Posterior vena cava (tissue), 2 donors: ENCODE measurements around the gene RFPL3. TPM values are rescaled to one million over a fixed set of nuclear protein-coding genes. Genes with fewer than 3 reads are reported as not detected.
"Not testable (repeated sequence)": the region's sequence is repeated elsewhere in the genome, so short reads cannot be mapped to it uniquely, and the experiment has no call there.

Experiments
- DNase-seq: peaks from one replicate; pipeline ENCODE4 v3.0.0-alpha.2; 2020; ENCODE audit warnings: low spot score
- intact Hi-C, 2 donors: fragments of 100-400 bp; cut with DNase I; formaldehyde crosslinking; loops; one replicate each; pipeline versions ENCODE4 v1.14.1 to v1.14.2; 2022 to 2023
- total RNA-seq, 2 donors: library from RNA; stranded (reverse); fragmentation: NEBNext Ultra II Directional; extraction: Animal tissue kit (Norgen Biotek cat#: 25700); gene quantifications; one replicate each; pipeline ENCODE4 v1.2.1, GENCODE V29; 2021
- donor health status: DM: yes; HTN: yes; CAD: no.
- donor health status: DM: yes; HTN: yes; CAD: no.

The RFPL3 gene
- total RNA-seq, 2 donors from 2014 or later: not detected

- DNase-seq: peak; percentile 52
Measured at GRCh38 chr22:32327596-32328171, 30.0 kb upstream of the RFPL3 start.

GRCh38 chr22:32328306-32329201, 29.1 kb upstream of the RFPL3 start:
- peak; percentile 28 for DNase-seq
- intact Hi-C loops: loop anchor here in 1 of 2 donors (5.0 kb wide), 1 partner anchor 44 kb away; no protein-coding TSS in a partner anchor

More at GRCh38 chr22:32327596-32328171, 30.0 kb upstream of the RFPL3 start:
- intact Hi-C loops: loop anchor here in 1 of 2 donors (5.0 kb wide), 1 partner anchor 45 kb away; no protein-coding TSS in a partner anchor

- intact Hi-C loops: loop anchor here in 1 of 2 donors (5.0 kb wide), 1 partner anchor 43 kb away; no protein-coding TSS in a partner anchor
- peak; percentile 67 for DNase-seq
Measured at GRCh38 chr22:32329202-32329645, 28.4 kb upstream of the RFPL3 start.

GRCh38 chr22:32331236-32331917, 26.3 kb upstream of the RFPL3 start:
- peak; percentile 68 for DNase-seq
- intact Hi-C loops: no loop called here

- DNase-seq: peak; percentile 78
- intact Hi-C loops: no loop called here
Measured at GRCh38 chr22:32331918-32332725, 25.5 kb upstream of the RFPL3 start.

- peak; percentile 48 for DNase-seq
Measured at GRCh38 chr22:32333141-32333768, 24.4 kb upstream of the RFPL3 start.

GRCh38 chr22:32333769-32334659, 23.7 kb upstream of the RFPL3 start:
- intact Hi-C loops: no loop called here
- peak; percentile 56 for DNase-seq

More at GRCh38 chr22:32333141-32333768, 24.4 kb upstream of the RFPL3 start:
- intact Hi-C loops: no loop called here

- peak; percentile 62 for DNase-seq
- intact Hi-C loops: no loop called here
Measured at GRCh38 chr22:32334660-32335365, 22.9 kb upstream of the RFPL3 start.

- intact Hi-C loops: no loop called here
- peak; percentile 65 for DNase-seq
Measured at GRCh38 chr22:32335471-32335870, 22.2 kb upstream of the RFPL3 start.

- DNase-seq: peak; percentile 15
- intact Hi-C loops: no loop called here
Measured at GRCh38 chr22:32336121-32336603, 21.5 kb upstream of the RFPL3 start.

- peak; percentile 71 for DNase-seq
- intact Hi-C loops: no loop called here
Measured at GRCh38 chr22:32336771-32337424, 20.8 kb upstream of the RFPL3 start.

- not testable (repeated sequence) for DNase-seq
Measured at GRCh38 chr22:32337425-32337824, 20.2 kb upstream of the RFPL3 start.

GRCh38 chr22:32338757-32339156, 18.9 kb upstream of the RFPL3 start:
- peak; percentile 25 for DNase-seq
- intact Hi-C loops: no loop called here

More at GRCh38 chr22:32337425-32337824, 20.2 kb upstream of the RFPL3 start:
- intact Hi-C loops: not testable (repeated sequence)

- DNase-seq: peak; percentile 60
- intact Hi-C loops: no loop called here
Measured at GRCh38 chr22:32339190-32340012, 18.3 kb upstream of the RFPL3 start.

GRCh38 chr22:32340411-32340810, 17.3 kb upstream of the RFPL3 start:
- intact Hi-C loops: no loop called here
- no peak for DNase-seq
